ENCODE results near the gene ZACN.

Gene ZACN

GRCh38 chr17:76049239-76049638 lies 29.7 kb upstream of the ZACN start:
- no peak overlapping the region for H3K4me3 ChIP-seq (ENCODE audit: control insufficient read depth, low read depth, low read length)
- no peak for TF ChIP-seq CTCF (IDR thresholded peaks at IDR 0.05; ENCODE audit: control insufficient read depth, insufficient read depth, low read depth, low read length, missing control alignments)

GRCh38 chr17:76049836-76050537 lies 29.0 kb upstream of the ZACN start:
- TF ChIP-seq CTCF (IDR thresholded peaks at IDR 0.05; ENCODE audit: control insufficient read depth, insufficient read depth, low read depth, low read length, missing control alignments): no peak
- DNase-seq (ENCODE audit: low read depth): no peak

More at GRCh38 chr17:76049239-76049638, 29.7 kb upstream of the ZACN start:
- DNase-seq (ENCODE audit: low read depth): no peak

DNA sequence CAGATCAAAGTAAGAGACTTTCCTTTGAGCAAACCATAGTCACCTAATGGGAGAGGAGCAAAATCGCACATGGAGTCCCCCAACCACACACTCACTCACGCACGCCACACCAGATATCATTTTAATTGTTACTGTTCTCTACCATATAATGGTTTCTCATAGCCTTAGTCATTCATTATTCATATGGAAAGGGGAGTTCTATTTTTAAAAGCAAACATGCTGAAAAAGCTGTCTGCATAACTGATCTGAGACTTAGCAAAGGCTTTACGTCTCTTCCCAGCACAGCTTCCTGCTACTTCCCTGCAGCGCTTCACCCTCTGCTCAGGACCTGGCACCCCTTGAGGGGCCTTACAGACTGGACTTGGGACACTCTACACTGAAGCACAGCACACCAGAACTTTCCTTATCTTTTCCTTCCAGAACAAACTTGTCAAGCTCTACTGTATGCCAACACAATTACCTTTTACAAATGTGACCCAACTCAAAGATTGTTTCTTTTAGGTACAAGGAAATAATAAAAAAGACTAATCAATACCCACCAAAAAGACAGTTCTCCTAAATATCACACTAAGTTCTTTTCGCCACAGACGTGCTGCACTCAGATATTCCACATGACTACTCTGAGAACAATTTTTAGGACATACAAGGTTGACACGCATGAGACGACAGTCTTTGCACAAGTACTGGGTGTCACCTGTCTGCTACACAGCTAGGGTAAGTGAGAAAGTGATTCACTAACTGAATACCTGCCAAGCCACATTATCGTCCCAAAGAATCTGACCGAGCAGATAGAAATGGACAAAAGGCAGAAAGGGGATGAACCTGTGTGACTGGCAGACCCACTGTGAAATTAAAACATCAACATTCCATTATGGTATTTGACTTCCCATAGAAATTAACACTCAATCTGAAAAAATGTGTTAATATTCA lies 28.2 kb upstream of the ZACN start:
- TF ChIP-seq CTCF (IDR thresholded peaks at IDR 0.05; ENCODE audit: control insufficient read depth, insufficient read depth, low read depth, low read length, missing control alignments): no peak
- H3K4me3 ChIP-seq (ENCODE audit: control insufficient read depth, low read depth, low read length): no peak overlapping the region
- DNase-seq (ENCODE audit: low read depth): no peak

More at GRCh38 chr17:76049836-76050537, 29.0 kb upstream of the ZACN start:
- no peak overlapping the region for H3K4me3 ChIP-seq (ENCODE audit: control insufficient read depth, low read depth, low read length)

DNA sequence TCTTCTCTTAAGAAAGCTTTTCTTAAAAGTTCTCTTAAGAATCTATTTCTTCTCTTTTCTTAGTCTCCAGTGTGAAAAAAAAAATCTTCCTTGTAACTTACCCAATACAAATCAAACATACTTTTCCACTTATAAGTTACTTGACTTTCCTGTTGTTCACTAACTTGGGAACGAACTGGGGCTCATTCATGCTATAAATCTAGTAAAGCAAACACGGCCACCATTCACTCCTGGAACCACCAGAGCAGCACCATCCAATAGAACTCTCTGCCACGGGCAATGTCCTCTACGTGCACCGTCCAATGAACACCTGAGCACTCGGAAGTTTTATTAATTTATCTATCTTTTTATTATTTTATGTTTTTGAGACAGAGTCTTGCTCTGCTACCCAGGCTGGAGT lies 27.4 kb upstream of the ZACN start:
- DNase-seq (ENCODE audit: low read depth): no peak
- TF ChIP-seq CTCF (IDR thresholded peaks at IDR 0.05; ENCODE audit: control insufficient read depth, insufficient read depth, low read depth, low read length, missing control alignments): no peak
- H3K4me3 ChIP-seq (ENCODE audit: control insufficient read depth, low read depth, low read length): no peak overlapping the region

- TF ChIP-seq CTCF (IDR thresholded peaks at IDR 0.05; ENCODE audit: control insufficient read depth, insufficient read depth, low read depth, low read length, missing control alignments): no peak
- H3K4me3 ChIP-seq (ENCODE audit: control insufficient read depth, low read depth, low read length): no peak overlapping the region
- DNase-seq (ENCODE audit: low read depth): no peak
Observed at GRCh38 chr17:76053246-76054111, 25.5 kb upstream of the ZACN start.

DNA sequence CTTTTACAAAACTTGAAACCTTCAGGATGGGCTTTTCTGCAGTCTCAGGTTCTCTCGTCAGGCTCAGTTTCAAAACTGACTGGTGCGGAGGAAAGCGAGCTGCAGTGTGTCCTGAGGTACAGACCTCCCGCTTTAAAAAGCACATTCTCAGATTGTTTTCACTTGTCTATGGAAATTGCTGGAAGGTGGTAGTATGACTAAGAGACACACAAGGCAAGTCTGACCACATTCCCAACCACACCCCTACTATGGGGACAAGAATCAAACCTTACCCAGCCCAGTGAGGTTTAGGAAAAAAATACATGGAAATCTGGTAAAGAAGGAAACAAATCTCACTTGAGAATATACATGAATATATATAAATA lies 24.9 kb upstream of the ZACN start:
- DNase-seq (ENCODE audit: low read depth): no peak
- no peak for TF ChIP-seq CTCF (IDR thresholded peaks at IDR 0.05; ENCODE audit: control insufficient read depth, insufficient read depth, low read depth, low read length, missing control alignments)

More for the DNA sequence above, 24.9 kb upstream of the ZACN start:
- H3K4me3 ChIP-seq (ENCODE audit: control insufficient read depth, low read depth, low read length): no peak overlapping the region
